OCI-LY1 (cell line): Measurements from ENCODE around the gene GPR143.
"Not testable (repeated sequence)": the region's sequence is repeated elsewhere in the genome, so short reads cannot be mapped to it uniquely, and the experiment has no call there.

Experiments
- CTCF ChIP-seq: fragments of 200-600 bp; sonication (generic), shearing (Covaris generic); IDR thresholded peaks from 2 replicates; pipeline ENCODE4 v1.5.1; 2017; ENCODE audit warnings: mild to moderate bottlenecking, antibody characterized with exemption, low read length, moderate library complexity, mixed read lengths
- EZH2 ChIP-seq: fragments of 200-600 bp; sonication (generic), shearing (Covaris generic); IDR thresholded peaks from 2 replicates; pipeline ENCODE4 v1.8.0; 2017; ENCODE audit warnings: borderline replicate concordance, mixed run types, mild to moderate bottlenecking, antibody characterized with exemption, low read length, moderate library complexity, mixed read lengths

- TF ChIP-seq CTCF, EZH2: not testable (repeated sequence)
Measured at GRCh38 chrX:9811086-9811485, 45.4 kb upstream of the GPR143 start.
